H1 (cell line): ENCODE results near the gene GRK3. TPM values are rescaled to one million over a fixed set of nuclear protein-coding genes. Genes with fewer than 3 reads are reported as not detected.

ENCODE experiments used
- CTCF ChIA-PET: fragments of 300-600 bp; sonication (Branson Sonifier 250); formaldehyde crosslinking; loops from one replicate; lab custom pipeline; 2021; ENCODE audit not compliant: partially characterized antibody; lab: Charles Lee
- POLR2A ChIA-PET: fragments of 300-600 bp; sonication (Branson Sonifier 250); formaldehyde crosslinking; loops from one replicate; lab custom pipeline; 2021; ENCODE audit warnings: inconsistent platforms; ENCODE audit not compliant: partially characterized antibody; lab: Charles Lee
- DNase-seq, 2 experiments: peaks; one replicate each; pipeline versions ENCODE4 v3.0.0 to v3.0.0-alpha.2; 2010 to 2022; ENCODE audit warnings: low spot score in 2 of 2, low read depth in 1 of 2, mixed read lengths in 1 of 2
- FAIRE-seq: peaks from 2 replicates; lab custom pipeline; 2011; peaks lifted over from hg19 to GRCh38; lab: Jason Lieb, UNC
- H2AFZ ChIP-seq: 2 replicates; pipeline ENCODE4 v1.8.1; 2012; ENCODE audit warnings: low read length, inconsistent platforms
- H2AK5ac ChIP-seq: 2 replicates; pipeline ENCODE4 v1.6.1; 2013; ENCODE audit warnings: low read depth, low read length
- H2BK120ac ChIP-seq: replicated peaks from 2 replicates; pipeline ENCODE3; 2013; ENCODE audit warnings: low read depth, low read length, inconsistent platforms
- H2BK12ac ChIP-seq: 2 replicates; pipeline ENCODE4 v1.6.1; 2013; ENCODE audit warnings: low read depth, low read length
- H2BK15ac ChIP-seq: 2 replicates; pipeline ENCODE4 v1.6.1; 2013; ENCODE audit warnings: low read length
- H2BK20ac ChIP-seq: 2 replicates; pipeline ENCODE4 v1.6.1; 2013; ENCODE audit warnings: low read length
- H2BK5ac ChIP-seq: 2 replicates; pipeline ENCODE4 v1.6.1; 2013; ENCODE audit warnings: low read depth, low read length
- H3K14ac ChIP-seq: 2 replicates; pipeline ENCODE4 v1.6.1; 2013; ENCODE audit warnings: inconsistent platforms; ENCODE audit not compliant: insufficient read length
- H3K18ac ChIP-seq: 2 replicates; pipeline ENCODE4 v1.6.1; 2013; ENCODE audit warnings: low read length; ENCODE audit errors: extremely low read depth
- H3K23ac ChIP-seq: 2 replicates; pipeline ENCODE4 v1.6.1; 2013; ENCODE audit warnings: inconsistent platforms; ENCODE audit not compliant: insufficient read length
- H3K23me2 ChIP-seq: 2 replicates; pipeline ENCODE4 v1.6.1; 2013; ENCODE audit warnings: low read depth, low read length
- H3K27ac ChIP-seq: 2 replicates; pipeline ENCODE4 v1.6.1; 2011; ENCODE audit warnings: low read depth, low read length, inconsistent platforms
- H3K27me3 ChIP-seq, 4 experiments: replicated peaks in 1 of 4; 1 replicate in 1 of 4; 2 replicates in 3 of 4; pipeline versions ENCODE4 v1.6.1 to v1.8.1; 2011 to 2013; ENCODE audit warnings: low read length in 3 of 4, mild to moderate bottlenecking in 3 of 4, inconsistent platforms in 2 of 4, mixed read lengths in 2 of 4, moderate library complexity in 1 of 4; ENCODE audit not compliant: control insufficient read depth in 3 of 4, insufficient read depth in 3 of 4; ENCODE audit errors: extremely low read depth in 1 of 4
- H3K36me3 ChIP-seq, 4 experiments: 2 replicates each; pipeline versions ENCODE4 v1.6.1 to v1.8.1; 2011 to 2013; ENCODE audit warnings: mild to moderate bottlenecking in 4 of 4, low read length in 3 of 4, moderate library complexity in 2 of 4, control low read depth in 1 of 4, inconsistent platforms in 1 of 4; ENCODE audit not compliant: insufficient read depth in 4 of 4, control insufficient read depth in 2 of 4
- H3K4ac ChIP-seq: replicated peaks from 2 replicates; pipeline ENCODE3; 2013; ENCODE audit warnings: low read length, low read depth, mixed read lengths, inconsistent platforms; ENCODE audit not compliant: insufficient read length
- H3K4me1 ChIP-seq, 4 experiments: replicated peaks in 1 of 4; 1 replicate in 1 of 4; 2 replicates in 3 of 4; pipeline versions ENCODE4 v1.6.1 to v1.8.1; 2011 to 2013; ENCODE audit warnings: low read length in 3 of 4, inconsistent platforms in 2 of 4, mixed read lengths in 1 of 4; ENCODE audit not compliant: insufficient read depth in 4 of 4, control insufficient read depth in 3 of 4
- H3K4me2 ChIP-seq, 2 experiments: 2 replicates each; pipeline versions ENCODE4 v1.6.1 to v1.8.1; 2011 to 2013; ENCODE audit warnings: low read depth in 2 of 2, low read length in 2 of 2, control low read depth in 1 of 2, inconsistent platforms in 1 of 2, mild to moderate bottlenecking in 1 of 2; ENCODE audit not compliant: insufficient read depth in 1 of 2
- H3K4me3 ChIP-seq, 4 experiments: fragments of 200-600, 300-600 bp in 1 of 4; sonication (generic), shearing (Covaris generic), sonication (Bioruptor Twin) in 1 of 4; 2 replicates each; pipeline versions ENCODE4 v1.5.1 to v1.8.1; 2011 to 2016; ENCODE audit warnings: low read length in 4 of 4, low read depth in 3 of 4, control low read depth in 2 of 4, inconsistent platforms in 2 of 4, mild to moderate bottlenecking in 2 of 4, mixed read lengths in 1 of 4, moderate library complexity in 1 of 4; ENCODE audit not compliant: insufficient read depth in 2 of 4; ENCODE audit errors: extremely low read depth in 1 of 4
- H3K56ac ChIP-seq: replicated peaks from 2 replicates; pipeline ENCODE3; 2013; ENCODE audit warnings: low read depth, mild to moderate bottlenecking, mixed read lengths, low read length, inconsistent platforms; ENCODE audit not compliant: insufficient read length
- H3K79me1 ChIP-seq: 2 replicates; pipeline ENCODE4 v1.6.1; 2013; ENCODE audit warnings: low read depth, low read length, control low read depth
- H3K79me2 ChIP-seq, 2 experiments: 2 replicates each; pipeline versions ENCODE4 v1.6.1 to v1.8.1; 2012 to 2013; ENCODE audit warnings: low read length in 2 of 2, mild to moderate bottlenecking in 2 of 2, inconsistent platforms in 1 of 2; ENCODE audit not compliant: insufficient read depth in 2 of 2, control insufficient read depth in 1 of 2
- H3K9ac ChIP-seq, 4 experiments: replicated peaks in 1 of 4; 1 replicate in 1 of 4; 2 replicates in 3 of 4; pipeline versions ENCODE4 v1.6.1 to v1.8.1; 2011 to 2013; ENCODE audit warnings: low read depth in 3 of 4, low read length in 3 of 4, control low read depth in 2 of 4, mild to moderate bottlenecking in 2 of 4, moderate library complexity in 2 of 4, inconsistent platforms in 1 of 4; ENCODE audit errors: extremely low read depth in 1 of 4
- H3K9me3 ChIP-seq, 2 experiments: 2 replicates each; pipeline versions ENCODE4 v1.6.1 to v1.8.1; 2012 to 2013; ENCODE audit warnings: mild to moderate bottlenecking in 2 of 2, moderate library complexity in 2 of 2, control low read depth in 1 of 2, inconsistent platforms in 1 of 2, low read depth in 1 of 2, low read length in 1 of 2, mixed read lengths in 1 of 2; ENCODE audit not compliant: insufficient read depth in 2 of 2
- H4K20me1 ChIP-seq, 2 experiments: replicated peaks in 1 of 2; 2 replicates each; pipeline versions ENCODE3 to v1.8.1; 2011 to 2013; ENCODE audit warnings: inconsistent platforms in 2 of 2, low read length in 2 of 2, mild to moderate bottlenecking in 1 of 2; ENCODE audit not compliant: insufficient read depth in 2 of 2, control insufficient read depth in 1 of 2
- H4K5ac ChIP-seq: 2 replicates; pipeline ENCODE4 v1.6.1; 2013; ENCODE audit warnings: low read length, low read depth, mixed read lengths, inconsistent platforms; ENCODE audit not compliant: insufficient read length
- H4K8ac ChIP-seq: 2 replicates; pipeline ENCODE4 v1.8.0; 2013; ENCODE audit warnings: mild to moderate bottlenecking, moderate library complexity, low read length, inconsistent platforms; ENCODE audit not compliant: insufficient read depth; ENCODE audit errors: extremely low read depth
- H4K91ac ChIP-seq: replicated peaks from 2 replicates; pipeline ENCODE3; 2013; ENCODE audit warnings: low read length, mixed read lengths, inconsistent platforms; ENCODE audit not compliant: insufficient read length
- BRCA1 ChIP-seq: IDR thresholded peaks from 2 replicates; pipeline ENCODE4 v1.6.1; 2012; ENCODE audit warnings: low read depth, low read length, improper control_type of control experiment
- CBX5 ChIP-seq: fragments of 300-800, 300-1000 bp; sonication (generic); IDR thresholded peaks from 2 replicates; pipeline ENCODE4 v1.7.1; 2016; ENCODE audit warnings: antibody characterized with exemption, low read length, low read depth
- CREB1 ChIP-seq: IDR thresholded peaks from 2 replicates; pipeline ENCODE4 v1.6.1; 2012; ENCODE audit warnings: inconsistent platforms
- E2F6 ChIP-seq: IDR thresholded peaks from 2 replicates; pipeline ENCODE4 v1.6.1; 2012; ENCODE audit warnings: inconsistent platforms
- GTF2F1 ChIP-seq: IDR thresholded peaks from 2 replicates; pipeline ENCODE4 v1.6.1; 2012; ENCODE audit warnings: low read depth, low read length, improper control_type of control experiment, borderline replicate concordance
- JUND ChIP-seq: IDR thresholded peaks from 2 replicates; pipeline ENCODE4 v1.6.1; 2011; ENCODE audit warnings: mild to moderate bottlenecking, improper control_type of control experiment, low read length
- MAX ChIP-seq: IDR thresholded peaks from 2 replicates; pipeline ENCODE4 v1.6.1; 2012; ENCODE audit warnings: inconsistent platforms
- PHF8 ChIP-seq: fragments of 200-600 bp; sonication (generic); conservative IDR thresholded peaks from 2 replicates; pipeline ENCODE4 v1.7.1; 2012; ENCODE audit warnings: low read depth, mild to moderate bottlenecking, inconsistent platforms, low read length, moderate library complexity
- RFX5 ChIP-seq: IDR thresholded peaks from 2 replicates; pipeline ENCODE4 v1.6.1; 2011; ENCODE audit warnings: low read depth, low read length, improper control_type of control experiment, borderline replicate concordance
- TBP ChIP-seq: IDR thresholded peaks from 2 replicates; pipeline ENCODE4 v1.6.1; 2011; ENCODE audit warnings: low read depth, low read length, improper control_type of control experiment
- ZNF274 ChIP-seq: IDR thresholded peaks from 2 replicates; pipeline ENCODE4 v1.7.0; 2012; ENCODE audit warnings: low read length, borderline replicate concordance; ENCODE audit errors: extremely low read depth
- WGBS, 2 experiments: shearing (Covaris generic) in 1 of 2; methylation state at CpG; one replicate each; pipeline versions ENCODE4 v1.1.6 to v1.1.7; 2013 to 2015; ENCODE audit warnings: low lambda C conversion rate in 2 of 2, mixed read lengths in 2 of 2, inconsistent platforms in 1 of 2, low coverage in 1 of 2, missing lambda C conversion rate in 1 of 2; ENCODE audit not compliant: insufficient replicate concordance in 2 of 2, insufficient coverage in 1 of 2, insufficient read length in 1 of 2; ENCODE audit errors: extremely low coverage in 1 of 2, missing lambda C conversion rate in 1 of 2; 5-methylcytosine and 5-hydroxymethylcytosine counted together
- polyA plus RNA-seq, 7 experiments: library from polyadenylated mRNA; depleted of rRNA in 3 of 7; stranded (reverse) in 5 of 7; unstranded in 2 of 7; fragments of >200 nt in 5 of 7; fragments of 200-250 nt in 2 of 7; gene quantifications; 1 replicate in 5 of 7; 2 replicates in 1 of 7; 4 replicates in 1 of 7; pipeline versions ENCODE4 v1.2.1 to v1.2.3, GENCODE V29; 2011 to 2013; ENCODE audit warnings: missing spikeins in 2 of 7, mixed read lengths in 2 of 7
- total RNA-seq: library from RNA; stranded (reverse); fragmentation: NEBNext Ultra II Directional; extraction: Animal tissue kit (Norgen Biotek cat#: 25700); gene quantifications from 2 replicates; pipeline ENCODE4 v1.2.1, GENCODE V29; 2021

GRK3 gene
- total and polyA plus RNA-seq, 2 of the 8 experiments (the other 6 are each of a cell fraction or from before 2014, with no cell fraction given): 7.5 to 35.3 TPM

- Histone ChIP-seq H3K23ac (no peak overlapping the region), H4K5ac (no peak overlapping the region), H2AK5ac (no peak overlapping the region), H3K56ac (no peak overlapping the region), H3K79me2 (no peaks in the 10 kb centered on the region), H3K4me3 (no peak overlapping the region), H2BK20ac (no peak overlapping the region), H3K18ac (no peak overlapping the region), H3K4ac (no peak overlapping the region), H3K27me3 (no peaks in the 10 kb centered on the region), H3K4me1 (no peaks in the 10 kb centered on the region), H2BK120ac (no peak overlapping the region), H2AFZ (no peak overlapping the region), H4K20me1 (peaks cover 0 to 5% of the 10 kb centered on the region in 2 experiments), H4K8ac (no peak overlapping the region), H3K14ac (no peak overlapping the region), H4K91ac (no peak overlapping the region), H3K4me2 (no peak overlapping the region), H3K27ac (no peak overlapping the region), H2BK12ac (no peak overlapping the region), H2BK5ac (no peak overlapping the region), H3K9me3 (no peaks in the 10 kb centered on the region), H3K23me2 (no peaks in the 10 kb centered on the region), H2BK15ac (no peak overlapping the region), H3K79me1 (no peaks in the 10 kb centered on the region), H3K36me3 (peaks cover 0 to 2% (median 0%) of the 10 kb centered on the region in 4 experiments; a peak in 2 of 8 replicates), H3K9ac (no peak overlapping the region)
- FAIRE-seq: no peak
- CTCF ChIA-PET: interaction anchor here (1.1 kb wide), 1 partner anchor 19 kb away, joined by 3 read pairs; no protein-coding TSS in a partner anchor
- TF ChIP-seq ZNF274: no peak
- TF ChIP-seq E2F6: no peak
- no peak for TF ChIP-seq GTF2F1
- no peak for TF ChIP-seq CBX5
- TF ChIP-seq TBP: no peak
- no peak for TF ChIP-seq RFX5
- no peak for TF ChIP-seq BRCA1
- TF ChIP-seq JUND: no peak
- TF ChIP-seq PHF8: no peak
- no peak for TF ChIP-seq MAX
- TF ChIP-seq CREB1: no peak
- DNase-seq: no peak
- POLR2A ChIA-PET: no interaction called here
- WGBS, 2 experiments: 91% methylated on average over 5 of the region's 5 CpGs; no CpG with 5 or more reads in 1 of the 2 experiments
Measured at GRCh38 chr22:25669253-25670069, 105.0 kb downstream of the GRK3 start.
